Gastroesophageal sphincter (tissue), 4 donors: ENCODE measurements around the gene HSD11B2. TPM values are rescaled to one million over a fixed set of nuclear protein-coding genes. Genes with fewer than 3 reads are reported as not detected.

Experiments used
- ATAC-seq: fragments of 150-250 bp; one replicate; pipeline ENCODE4 v1.9.1; 2016; ENCODE audit warnings: mild to moderate bottlenecking, moderate library complexity
- H3K27ac ChIP-seq, 4 donors: fragments of 200-600 bp; sonication (generic) in 3 of 4; 1 replicate in 3 of 4; 2 replicates in 1 of 4; pipeline ENCODE4 v1.5.1; 2016 to 2019
- H3K27me3 ChIP-seq: fragments of 200-600 bp; sonication (generic); one replicate; pipeline ENCODE4 v1.5.1; 2019
- H3K36me3 ChIP-seq, 2 donors: fragments of 200-600 bp; sonication (generic); one replicate each; pipeline ENCODE4 v1.5.1; 2019; ENCODE audit warnings: control low read depth in 1 of 2
- H3K4me1 ChIP-seq, 3 donors: fragments of 200-600 bp; sonication (generic); 1 replicate in 2 of 3; 2 replicates in 1 of 3; pipeline ENCODE4 v1.5.1; 2016 to 2019; ENCODE audit warnings: control low read depth in 2 of 3
- H3K4me3 ChIP-seq, 2 donors: fragments of 200-600 bp; sonication (generic); one replicate each; pipeline ENCODE4 v1.5.1; 2019; ENCODE audit warnings: mild to moderate bottlenecking in 1 of 2, moderate library complexity in 1 of 2
- H3K9me3 ChIP-seq, 3 donors: fragments of 200-600 bp; sonication (generic); one replicate each; pipeline ENCODE4 v1.5.1; 2017 to 2019; ENCODE audit warnings: control low read depth in 2 of 3
- CTCF ChIP-seq, 4 experiments: fragments of 200-600 bp in 2 of 4; fragments of 450-650 bp in 2 of 4; sonication (generic) in 1 of 4; IDR thresholded peaks; one replicate each; pipeline ENCODE4 v1.5.1; 2017 to 2019; ENCODE audit warnings: antibody characterized with exemption in 4 of 4, mild to moderate bottlenecking in 2 of 4, moderate library complexity in 2 of 4
- EP300 ChIP-seq: sonication (generic); formaldehyde crosslinking; IDR thresholded peaks from one replicate; pipeline ENCODE4 v1.6.1; 2017; ENCODE audit warnings: antibody characterized with exemption, mild to moderate bottlenecking
- POLR2A ChIP-seq, 2 donors: fragments of 450-650 bp; IDR thresholded peaks; one replicate each; pipeline ENCODE4 v1.6.1; 2017; ENCODE audit warnings: antibody characterized with exemption in 2 of 2, mild to moderate bottlenecking in 2 of 2, moderate library complexity in 1 of 2
- POLR2AphosphoS5 ChIP-seq: sonication (generic); formaldehyde crosslinking; IDR thresholded peaks from one replicate; pipeline ENCODE4 v1.6.1; 2017; ENCODE audit warnings: antibody characterized with exemption
- WGBS, 2 donors: methylation state at CpG; one replicate each; pipeline ENCODE4 v1.1.5; 2018; ENCODE audit warnings: low coverage in 1 of 2; 5-methylcytosine and 5-hydroxymethylcytosine counted together
- total RNA-seq, 4 donors: library from RNA; depleted of rRNA; stranded (reverse); fragments of >200 nt; gene quantifications; one replicate each; pipeline ENCODE4 v1.1.0, GENCODE V29; 2016

The HSD11B2 gene
- total RNA-seq, 4 donors from 2014 or later, result 0.19 to 2.1 (median 0.27) TPM; not detected in 1

GRCh38 chr16:67404740-67405226, 26.1 kb upstream of the HSD11B2 start:
- 94 to 100% methylated on average over 1 to 3 of the region's 5 CpGs for WGBS, 2 donors
- Histone ChIP-seq H3K27me3 (no peaks in the 10 kb centered on the region), H3K4me3 (no peak overlapping the region), H3K36me3 (peaks cover 0 to 18% of the 10 kb centered on the region in 2 donors), H3K27ac (no peak overlapping the region), H3K4me1 (peaks cover 0 to 19% (median 11%) of the 10 kb centered on the region in 3 donors), H3K9me3 (no peaks in the 10 kb centered on the region)
- TF ChIP-seq EP300, result no peak
- TF ChIP-seq POLR2A (IDR thresholded peaks at IDR 0.05), result no peak
- no peak for TF ChIP-seq POLR2AphosphoS5
- no peak for TF ChIP-seq CTCF (IDR thresholded peaks at IDR 0.05)
- ATAC-seq, result no peak

DNA sequence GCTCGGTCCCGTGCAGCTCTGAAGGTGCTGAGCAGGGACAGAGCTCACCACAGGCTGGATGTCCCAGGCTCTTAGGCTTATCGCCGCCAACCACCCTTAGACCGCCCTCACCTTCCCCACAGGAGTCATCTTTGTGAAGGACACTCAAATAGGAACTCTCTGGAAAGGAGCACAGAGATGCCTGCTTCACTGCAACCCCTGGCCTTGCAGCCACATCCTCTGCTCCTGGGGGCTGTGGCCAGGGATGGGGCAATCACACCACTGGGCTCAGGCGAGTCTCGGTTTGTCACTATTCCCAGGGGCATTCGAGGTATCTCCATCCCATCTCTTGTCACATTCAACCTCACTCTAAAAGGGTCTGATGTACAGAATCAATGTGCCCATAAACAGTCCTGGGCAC, 25.6 kb upstream of the HSD11B2 start:
- TF ChIP-seq POLR2A (IDR thresholded peaks at IDR 0.05) (no peak), CTCF (IDR thresholded peaks at IDR 0.05) (no peak), EP300 (no peak), POLR2AphosphoS5 (no peak)
- Histone ChIP-seq H3K27ac (peak overlapping the region in 2 of 4 donors; percentile 3 to 64), H3K36me3 (peaks cover 0 to 18% of the 10 kb centered on the region in 2 donors), H3K9me3 (no peaks in the 10 kb centered on the region), H3K4me1 (peaks cover 0 to 17% (median 11%) of the 10 kb centered on the region in 3 donors), H3K4me3 (no peak overlapping the region), H3K27me3 (no peaks in the 10 kb centered on the region)
- 84% methylated on average over 7 of the region's 8 CpGs; no CpG with 5 or more reads in 1 of the 2 donors for WGBS, 2 donors
- ATAC-seq, result no peak

- TF ChIP-seq CTCF (IDR thresholded peaks at IDR 0.05) (no peak), EP300 (no peak), POLR2AphosphoS5 (no peak), POLR2A (IDR thresholded peaks at IDR 0.05) (no peak)
- 72 to 100% methylated on average over 1 to 13 of the region's 18 CpGs for WGBS, 2 donors
- H3K4me1 ChIP-seq, result peaks cover 0 to 17% (median 11%) of the 10 kb centered on the region in 3 donors
These were observed 24.6 kb upstream of the HSD11B2 start for GRCh38 chr16:67406111-67406971.

DNA sequence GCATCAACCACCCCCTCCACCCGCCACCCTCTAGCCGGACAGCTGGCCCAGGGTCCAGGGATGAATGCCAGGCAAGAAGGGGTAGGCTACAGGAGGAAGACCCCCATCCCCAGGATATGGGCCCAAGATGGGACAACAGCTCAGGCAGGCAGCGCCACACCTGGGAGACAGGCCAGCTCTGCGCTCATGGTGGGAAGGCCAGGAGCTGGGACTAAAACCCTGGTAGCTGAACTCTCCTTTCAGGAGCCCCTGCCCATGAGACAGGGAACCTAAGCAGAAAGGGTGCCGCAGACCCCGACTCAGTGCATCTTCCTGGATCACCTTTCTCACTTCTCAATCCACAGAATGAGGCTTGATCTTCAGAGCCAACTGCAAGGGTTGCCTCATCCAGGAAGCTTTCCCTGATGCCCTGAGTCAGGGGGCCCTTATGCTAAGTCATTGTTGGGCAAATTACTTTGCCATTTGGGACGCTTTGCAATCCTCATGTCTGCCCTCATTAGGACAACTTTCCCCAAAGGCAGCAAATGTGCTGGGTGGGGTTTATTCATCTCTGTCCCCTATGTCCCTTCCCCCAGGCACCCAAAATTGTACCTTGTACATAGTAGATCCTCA, 23.6 kb upstream of the HSD11B2 start:
- no peak overlapping the region for H3K4me3 ChIP-seq
- peaks cover 0 to 17% (median 11%) of the 10 kb centered on the region in 3 donors for H3K4me1 ChIP-seq
- peak overlapping the region in 3 of 4 donors; percentile 64 to 76 (median 68) for H3K27ac ChIP-seq
- H3K36me3 ChIP-seq, result peaks cover 0 to 18% of the 10 kb centered on the region in 2 donors
- H3K9me3 ChIP-seq, result no peaks in the 10 kb centered on the region
- WGBS, 2 donors, result 71 to 92% methylated on average over 1 to 2 of the region's 7 CpGs
- ATAC-seq, result no peak
- H3K27me3 ChIP-seq, result no peaks in the 10 kb centered on the region
- TF ChIP-seq EP300 (no peak), POLR2A (IDR thresholded peaks at IDR 0.05) (no peak), CTCF (IDR thresholded peaks at IDR 0.05) (no peak)

More at GRCh38 chr16:67406111-67406971, 24.6 kb upstream of the HSD11B2 start:
- no peaks in the 10 kb centered on the region for H3K27me3 ChIP-seq
- H3K9me3 ChIP-seq, result no peaks in the 10 kb centered on the region
- no peak overlapping the region for H3K4me3 ChIP-seq
- H3K27ac ChIP-seq, result peak overlapping the region in 3 of 4 donors; percentile 64 to 76 (median 68)
- peak; percentile 72 for ATAC-seq
- peaks cover 0 to 18% of the 10 kb centered on the region in 2 donors for H3K36me3 ChIP-seq
